Spleen (tissue), 7 donors: ENCODE measurements around the gene ANKRD28.

ENCODE experiments used
- CTCF ChIP-seq, 11 experiments: fragments of 200-600 bp in 7 of 11; fragments of 450-650 bp in 4 of 11; sonication (generic) in 4 of 11; IDR thresholded peaks in 8 of 11; conservative IDR thresholded peaks in 3 of 11; 1 replicate in 7 of 11; 2 replicates in 4 of 11; pipeline versions ENCODE4 v1.4.0 to v1.8.0; 2016 to 2021; ENCODE audit warnings: antibody characterized with exemption in 11 of 11, inconsistent platforms in 4 of 11, mild to moderate bottlenecking in 1 of 11
- POLR2AphosphoS5 ChIP-seq, 3 donors: sonication (generic); formaldehyde crosslinking; IDR thresholded peaks; one replicate each; pipeline ENCODE4 v1.5.1; 2017; ENCODE audit warnings: antibody characterized with exemption in 3 of 3
- donor health status: DM: no; HTN: no; CAD: no; lungs with moderate emphysema.
- donor health status: DM: no; HTN: no; CAD: no.
- donor health status: DM: no; HTN: no; CAD: no.

DNA sequence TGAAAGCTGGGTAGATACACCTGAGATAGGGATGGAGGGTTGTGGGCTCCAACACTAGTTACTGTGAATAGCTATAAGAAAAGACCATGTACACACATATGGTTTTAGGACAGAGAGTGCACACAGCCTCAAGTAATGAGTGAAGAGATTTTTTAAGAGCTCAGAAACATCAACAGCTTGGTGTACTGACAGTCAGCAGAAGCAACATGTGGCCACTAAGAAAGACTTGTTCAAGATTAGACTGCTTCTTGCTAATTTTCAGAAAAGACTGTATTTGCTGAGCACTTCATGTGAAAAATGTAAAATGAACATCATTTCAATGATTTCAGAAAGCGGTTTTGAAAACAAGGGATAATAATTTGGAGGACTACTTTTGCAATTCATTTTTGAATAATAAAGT, 10.3 kb downstream of the ANKRD28 start:
- no peak for TF ChIP-seq CTCF (IDR thresholded peaks at IDR 0.05 in 8 of 11, conservative IDR thresholded peaks at IDR 0.05 in 3 of 11)
- no peak for TF ChIP-seq POLR2AphosphoS5 (IDR thresholded peaks at IDR 0.05)
